ENCODE measurements around the gene SH2D2A.

SH2D2A gene

DNA sequence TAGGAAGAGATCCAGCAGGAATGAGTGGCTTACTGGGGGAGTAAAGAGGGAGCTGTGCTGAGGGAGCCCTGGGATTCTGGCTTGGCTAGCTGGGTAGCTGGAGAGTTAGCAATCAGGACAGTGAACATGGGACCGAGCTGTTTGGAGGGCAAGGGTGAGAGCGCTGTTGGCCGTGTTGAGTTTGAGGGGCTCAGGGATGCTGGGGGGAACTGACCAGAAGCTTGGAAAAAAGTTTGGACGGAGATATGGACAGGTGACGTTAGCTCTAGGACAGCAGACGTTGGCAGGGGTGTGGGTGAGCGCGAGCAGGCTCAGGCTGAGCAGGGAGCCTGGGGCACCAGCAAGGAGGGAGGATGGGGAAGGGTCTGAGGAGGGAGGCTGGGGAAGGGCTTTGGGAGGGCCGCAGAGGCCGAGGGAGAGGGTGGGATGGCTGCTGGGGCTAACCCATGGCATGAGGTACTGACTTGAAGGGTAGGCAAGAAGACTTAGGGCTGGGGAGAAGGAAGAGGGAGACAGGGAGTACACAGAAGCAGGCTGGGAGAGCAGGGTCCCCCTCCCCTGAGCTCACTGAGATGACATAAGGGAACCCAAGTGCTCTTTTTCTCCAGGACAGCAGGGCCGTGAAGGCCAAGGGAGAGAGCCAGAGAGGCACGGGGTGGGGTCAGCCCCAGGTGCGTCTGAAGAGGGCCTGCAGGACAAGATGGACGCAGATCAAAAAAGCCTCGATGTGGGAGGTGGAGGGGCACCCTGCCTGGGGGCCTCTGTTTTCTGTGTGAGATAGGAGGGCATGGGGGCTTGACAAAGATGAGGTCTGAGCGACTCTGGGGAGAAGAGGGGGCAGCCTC is 8.2 kb downstream of the SH2D2A start:
- H3K27ac ChIP-seq = no peak overlapping the region
- TF ChIP-seq CTCF (IDR thresholded peaks at IDR 0.05) (no peak), ZFX (IDR thresholded peaks at IDR 0.05; ENCODE audit: borderline replicate concordance) (no peak)

DNA sequence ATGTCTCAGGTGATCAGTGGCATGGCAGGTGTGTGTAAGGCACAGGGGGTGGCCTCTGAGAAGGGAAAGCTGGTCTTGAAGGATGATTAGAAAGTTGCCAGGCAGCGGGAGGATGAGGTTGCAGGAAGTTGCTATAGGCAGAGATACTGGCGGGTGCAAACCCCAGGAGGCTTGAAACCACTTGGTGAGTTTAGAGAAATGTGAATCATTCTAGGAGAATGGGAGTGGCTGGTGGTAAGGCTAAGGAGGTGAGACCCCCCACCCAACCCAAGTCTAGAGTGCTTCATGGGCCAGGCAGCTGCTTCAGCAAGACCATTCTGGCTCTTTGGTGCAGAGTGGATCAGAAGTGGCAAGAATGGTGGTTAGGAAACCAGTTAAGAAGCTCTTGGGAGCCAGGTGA is 9.0 kb downstream of the SH2D2A start:
- H3K27ac ChIP-seq = no peak overlapping the region
- TF ChIP-seq CTCF (IDR thresholded peaks at IDR 0.05) (no peak), ZFX (IDR thresholded peaks at IDR 0.05; ENCODE audit: borderline replicate concordance) (no peak)

DNA sequence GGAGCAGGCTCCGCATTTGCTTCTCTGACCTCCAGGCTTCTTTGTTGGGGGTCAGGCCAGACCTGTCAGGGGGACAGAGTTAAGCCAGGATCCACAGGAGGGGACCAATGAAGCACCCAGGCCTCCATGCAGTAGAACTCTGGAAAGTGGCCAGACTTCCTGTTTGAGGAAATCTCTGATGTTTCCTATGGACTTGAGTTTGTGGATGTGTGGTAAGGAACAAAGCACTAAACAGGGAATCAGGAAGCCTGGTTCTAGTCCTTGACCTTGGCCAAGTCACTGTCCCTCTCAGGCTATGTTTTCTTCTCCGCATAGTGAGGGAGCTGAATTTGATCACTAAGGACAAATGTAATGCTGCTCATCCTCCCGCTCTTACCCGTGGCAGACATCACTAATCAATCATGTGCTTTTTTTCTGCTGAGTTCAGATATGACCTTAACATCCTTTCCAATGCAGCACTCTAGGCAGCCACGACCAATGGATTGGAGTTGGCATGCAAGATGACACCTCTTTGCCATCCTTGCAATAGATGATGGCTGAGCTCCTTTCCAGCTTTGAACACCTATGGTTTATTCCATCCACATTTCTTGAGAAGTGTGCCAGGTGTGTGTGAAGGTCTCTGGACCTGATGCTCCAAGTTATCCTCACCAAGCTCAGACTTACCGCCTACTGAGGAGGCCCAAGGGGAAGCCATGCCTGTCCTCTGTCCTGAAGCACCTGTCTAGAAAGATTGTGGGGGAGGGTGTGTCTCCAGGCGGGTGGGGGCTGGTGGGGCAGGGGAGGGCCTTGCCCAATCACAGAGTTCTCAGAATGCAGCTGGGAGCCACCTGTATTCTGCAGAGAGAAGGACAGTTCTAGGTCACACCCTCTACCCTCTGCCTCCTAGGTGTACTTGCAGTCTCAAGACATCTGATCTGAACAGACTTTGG is 9.9 kb downstream of the SH2D2A start:
- H3K27ac ChIP-seq = no peak overlapping the region
- no peak for TF ChIP-seq CTCF (IDR thresholded peaks at IDR 0.05)
- no peak for TF ChIP-seq ZFX (IDR thresholded peaks at IDR 0.05; ENCODE audit: borderline replicate concordance)

DNA sequence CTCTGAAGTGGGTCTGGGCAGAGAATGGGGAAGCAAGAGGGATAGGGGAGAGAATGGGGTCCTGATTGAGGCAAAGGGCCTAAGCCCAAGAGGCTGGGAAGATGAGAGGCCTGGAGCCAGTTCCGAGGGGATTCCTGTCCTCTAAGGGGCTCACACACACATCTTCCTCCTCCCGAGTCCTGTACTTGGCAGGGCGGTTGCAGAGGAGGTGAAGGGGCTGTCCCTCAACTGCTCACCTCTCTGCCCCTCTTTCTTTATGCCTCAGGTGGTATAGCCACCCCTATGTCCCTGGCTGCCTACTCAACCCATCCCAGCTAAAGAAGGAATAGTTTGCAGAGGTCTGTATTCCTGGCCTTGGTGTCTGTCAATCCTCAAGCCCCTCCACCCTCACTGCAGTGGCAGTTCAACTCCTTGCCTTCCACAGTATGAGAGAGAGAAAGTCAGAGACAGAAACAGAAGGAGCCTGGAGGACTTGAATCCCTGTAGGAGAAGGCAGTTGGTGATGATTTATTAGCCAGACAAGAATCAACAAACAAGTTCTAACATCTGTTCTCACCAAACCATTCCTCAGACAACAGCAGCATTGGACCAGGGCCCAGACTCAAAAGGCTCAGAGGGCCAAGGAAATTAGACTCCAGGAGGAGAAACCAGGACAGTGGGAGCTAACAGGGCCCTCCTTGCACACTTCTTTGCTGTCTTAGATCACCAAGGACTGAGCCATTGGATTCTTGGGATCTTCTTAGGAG is 10.7 kb downstream of the SH2D2A start:
- no peak overlapping the region for H3K27ac ChIP-seq
- TF ChIP-seq CTCF (IDR thresholded peaks at IDR 0.05) = no peak
- TF ChIP-seq ZFX (IDR thresholded peaks at IDR 0.05; ENCODE audit: borderline replicate concordance) = no peak

DNA sequence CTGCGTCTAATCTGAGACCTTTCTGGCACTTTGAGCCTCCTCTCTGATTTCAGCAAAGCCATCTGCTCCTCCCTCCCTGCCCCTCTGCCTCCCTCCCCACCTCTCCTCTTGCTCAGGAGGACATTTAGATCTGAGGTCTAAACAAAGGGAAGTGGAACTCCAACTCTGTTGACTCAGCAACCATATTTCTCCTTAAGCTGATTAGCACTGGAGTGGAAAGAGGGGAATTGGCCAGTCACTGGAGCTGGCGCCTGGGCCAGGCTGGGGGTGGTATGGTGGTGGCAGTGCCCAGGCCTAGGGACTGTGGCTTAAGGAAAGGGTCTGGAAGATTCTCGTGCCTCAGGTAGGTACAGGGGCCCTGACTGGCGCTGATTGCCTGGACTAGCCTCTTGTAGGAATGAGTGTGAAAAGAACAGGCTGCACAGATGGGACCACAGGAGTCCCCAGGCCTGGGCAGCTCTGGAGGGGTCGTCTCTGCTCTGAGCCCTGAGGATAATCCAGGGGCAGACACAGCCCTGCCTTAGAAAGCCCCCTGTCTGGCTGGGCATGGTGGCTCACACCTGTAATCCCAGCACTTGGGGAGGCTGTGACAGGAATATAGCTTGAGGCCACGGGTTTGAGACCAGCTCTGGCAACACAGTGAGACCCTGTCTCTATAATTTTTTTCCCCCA is 11.9 kb downstream of the SH2D2A start:
- TF ChIP-seq CTCF (IDR thresholded peaks at IDR 0.05) (no peak), ZFX (IDR thresholded peaks at IDR 0.05; ENCODE audit: borderline replicate concordance) (no peak)
- H3K27ac ChIP-seq = no peak overlapping the region

- TF ChIP-seq ZFX (IDR thresholded peaks at IDR 0.05; ENCODE audit: borderline replicate concordance) = no peak
- H3K27ac ChIP-seq = no peak overlapping the region
Observed at GRCh38 chr1:156804026-156804425, 12.6 kb downstream of the SH2D2A start.
